GM19023 (cell line): Measurements from ENCODE around the gene HPF1.
A peak's percentile ranks its signal among the peaks of the same experiment; 100 is the strongest.
"Not testable (repeated sequence)": the region's sequence is repeated elsewhere in the genome, so short reads cannot be mapped to it uniquely, and the experiment has no call there.

ENCODE experiments used
- ATAC-seq: cut with Tn5 transposase; IDR thresholded peaks from one replicate; pipeline ENCODE4 v1.9.1; 2021; ENCODE audit warnings: mild to moderate bottlenecking, moderate library complexity; ENCODE audit not compliant: unreplicated experiment

Gene HPF1

DNA sequence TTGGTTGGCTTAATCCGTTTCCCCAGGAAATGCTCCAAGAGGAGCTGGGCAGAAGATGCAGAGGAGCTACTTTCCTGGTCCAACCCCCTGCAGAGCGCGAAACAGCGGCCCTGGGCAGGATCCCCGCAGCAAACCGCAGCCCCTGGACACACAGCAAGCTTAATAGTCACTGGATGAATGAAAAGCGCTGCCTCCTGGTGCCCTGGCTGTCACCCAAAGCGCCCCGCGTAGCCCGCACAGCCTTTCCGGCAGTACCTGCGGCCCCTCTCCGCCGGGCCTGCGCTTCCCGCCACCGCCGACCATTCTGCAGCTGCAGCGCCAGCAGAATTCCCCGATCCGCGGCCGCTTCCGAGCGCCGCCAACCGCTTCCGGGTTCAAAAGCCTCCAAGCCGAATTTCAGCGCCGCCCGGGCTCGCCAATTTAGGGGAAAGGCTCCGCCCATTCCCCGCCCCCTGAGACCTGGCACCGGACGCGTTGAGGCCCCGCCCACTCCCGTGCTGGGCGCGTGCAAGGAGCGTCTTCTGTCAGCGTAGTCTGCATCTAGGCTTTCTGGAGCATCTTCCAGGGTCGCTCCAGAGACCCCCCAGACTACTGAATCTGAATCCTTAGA is at the start of gene HPF1:
Gene HPF1, minus strand, starts transcription at position 370 of the 610 bp plus-strand sequence. Its CDS starts 67 bp downstream, at position 303.
- ATAC-seq, result peak; percentile 95

- ATAC-seq, result not testable (repeated sequence)
Observed at GRCh38 chr4:169806770-169807169, 49.0 kb upstream of the HPF1 start.

DNA sequence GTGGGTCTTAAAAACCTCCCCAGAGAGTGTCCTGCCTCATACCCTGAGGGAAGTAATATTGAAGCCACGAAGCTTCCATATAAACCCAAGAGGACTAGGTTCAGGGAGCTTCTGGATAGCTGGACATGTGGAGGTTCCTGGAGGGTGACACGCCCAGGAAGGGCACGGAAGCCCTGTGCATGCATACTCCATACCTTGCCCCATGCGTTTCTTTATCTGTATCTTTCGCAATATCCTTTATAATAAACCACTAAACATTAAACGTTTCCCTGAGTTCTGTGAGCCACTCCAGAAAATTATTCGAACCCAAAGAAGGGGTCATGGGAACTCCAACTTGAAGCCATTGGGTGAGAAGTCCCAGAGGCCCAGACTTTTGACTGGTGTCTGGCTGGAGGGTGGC is 45.7 kb upstream of the HPF1 start:
- ATAC-seq, result no peak

- no peak for ATAC-seq
Observed at GRCh38 chr4:169802873-169803272, 45.1 kb upstream of the HPF1 start.

DNA sequence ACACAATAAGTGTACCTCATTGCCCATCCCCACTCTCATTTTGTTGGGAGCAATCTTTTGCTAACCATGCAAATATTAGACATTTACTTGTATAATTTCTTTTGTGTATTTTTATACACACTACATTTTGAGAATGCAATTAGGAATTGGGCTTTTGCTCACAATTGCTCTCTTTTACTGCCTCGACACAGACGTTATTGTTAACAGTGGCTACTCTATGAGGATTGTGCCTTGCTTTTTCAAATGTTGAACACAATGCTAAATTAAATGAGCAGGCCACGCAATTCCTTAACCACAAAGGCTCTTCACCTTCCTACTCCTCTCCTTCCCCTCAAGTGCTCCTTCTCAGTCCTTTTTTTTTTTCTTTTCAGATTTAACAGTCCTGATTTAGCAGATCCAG is 42.8 kb upstream of the HPF1 start:
- ATAC-seq, result no peak

- no peak for ATAC-seq
Observed at GRCh38 chr4:169799260-169799659, 41.5 kb upstream of the HPF1 start.

- ATAC-seq, result no peak
Observed at GRCh38 chr4:169795585-169795984, 37.8 kb upstream of the HPF1 start.

DNA sequence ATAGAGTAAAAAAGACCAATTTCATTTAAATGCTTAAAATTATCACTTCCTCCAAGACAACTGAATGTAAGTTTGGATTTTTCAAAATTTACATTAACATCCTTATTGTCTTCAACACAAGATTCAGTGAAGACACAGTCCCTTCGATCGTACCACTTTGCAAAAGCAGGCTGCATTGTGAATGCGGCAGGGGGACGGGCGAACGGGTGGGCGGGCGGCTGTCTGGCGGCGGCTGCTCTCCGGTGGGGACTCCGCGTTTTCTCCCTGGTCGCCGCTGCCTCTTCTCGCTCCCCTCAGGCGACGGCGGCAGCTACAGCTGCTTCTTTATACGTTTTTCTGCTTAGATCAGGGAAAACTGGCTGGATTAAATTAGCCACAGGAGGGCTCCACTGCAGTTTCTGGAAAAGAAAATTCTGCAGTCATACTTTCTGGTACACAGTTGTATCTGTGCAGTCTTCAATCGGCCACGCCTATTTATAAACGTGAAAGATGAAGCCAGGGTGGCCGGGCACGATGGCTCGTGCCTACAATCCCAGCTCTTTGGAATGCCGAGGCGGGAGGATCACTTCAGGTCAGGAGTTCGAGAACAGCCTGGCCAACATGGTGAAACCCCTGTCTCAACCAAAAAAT is 33.9 kb upstream of the HPF1 start:
- ATAC-seq, result no peak

DNA sequence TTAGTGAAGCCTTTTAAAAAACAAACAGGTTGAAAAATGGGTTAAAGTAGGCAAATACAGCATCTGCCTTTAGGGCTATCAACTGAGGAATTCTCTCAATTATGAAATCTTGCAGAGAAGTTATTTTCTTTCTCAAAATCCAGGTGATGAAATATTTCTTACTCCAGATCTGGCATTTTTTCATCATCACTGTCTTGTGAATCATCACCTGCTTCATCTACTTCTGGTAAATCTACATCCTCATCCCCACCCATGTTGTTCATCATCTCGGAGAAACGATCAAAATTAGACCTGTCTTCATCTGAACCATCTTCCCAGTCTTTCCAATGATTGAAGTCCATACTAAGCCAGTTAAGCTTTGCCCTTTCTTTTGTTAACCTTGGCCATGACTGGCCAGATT is 33.3 kb upstream of the HPF1 start:
- ATAC-seq, result no peak

DNA sequence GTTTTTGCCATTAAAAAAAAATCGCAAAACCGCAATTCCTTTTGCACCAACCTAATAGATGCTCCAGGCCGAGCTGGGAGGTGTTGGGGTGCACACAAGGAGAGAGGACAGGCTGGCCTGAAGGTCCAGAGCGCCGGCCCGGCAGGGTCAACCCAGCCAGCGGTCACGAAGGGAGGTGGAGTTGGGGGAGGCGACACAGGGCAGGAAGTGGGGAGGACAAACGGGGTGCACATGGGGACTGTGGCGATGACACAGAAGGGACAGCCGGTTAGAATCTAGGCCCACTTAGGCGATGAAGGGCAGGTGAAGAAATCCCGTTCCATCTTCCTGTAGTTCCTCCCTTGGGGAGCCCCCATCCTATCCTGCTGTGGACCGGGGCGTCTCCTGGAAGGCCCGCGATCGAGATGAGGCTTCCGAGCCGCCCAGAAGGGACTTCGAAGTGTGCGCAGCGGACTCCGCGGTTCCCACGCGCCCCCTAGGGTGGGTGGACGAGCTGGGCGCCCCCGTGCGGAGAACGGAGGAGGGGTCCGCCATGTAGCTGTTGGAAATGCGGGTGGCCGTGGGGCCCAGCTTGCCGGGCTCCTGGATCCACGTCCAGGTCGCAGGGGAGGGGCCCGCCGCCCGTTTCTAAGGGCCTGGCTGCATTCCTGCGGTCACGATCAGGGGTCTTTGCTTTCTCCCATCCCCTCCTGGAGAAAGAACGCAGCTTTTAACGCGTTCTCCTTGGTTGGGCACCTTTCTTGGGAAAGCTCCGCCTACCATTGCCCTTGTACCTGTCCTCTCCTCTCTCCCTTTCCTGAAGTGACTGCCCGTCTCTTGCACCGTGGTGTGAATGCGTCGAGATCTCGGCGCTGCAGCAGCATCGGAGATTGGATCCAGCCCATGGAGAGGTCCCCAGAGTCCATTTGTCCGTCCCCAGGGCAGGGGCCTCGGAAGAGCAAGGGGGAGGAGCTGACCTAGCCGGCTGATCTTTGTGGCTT is 17.0 kb upstream of the HPF1 start:
- no peak for ATAC-seq

DNA sequence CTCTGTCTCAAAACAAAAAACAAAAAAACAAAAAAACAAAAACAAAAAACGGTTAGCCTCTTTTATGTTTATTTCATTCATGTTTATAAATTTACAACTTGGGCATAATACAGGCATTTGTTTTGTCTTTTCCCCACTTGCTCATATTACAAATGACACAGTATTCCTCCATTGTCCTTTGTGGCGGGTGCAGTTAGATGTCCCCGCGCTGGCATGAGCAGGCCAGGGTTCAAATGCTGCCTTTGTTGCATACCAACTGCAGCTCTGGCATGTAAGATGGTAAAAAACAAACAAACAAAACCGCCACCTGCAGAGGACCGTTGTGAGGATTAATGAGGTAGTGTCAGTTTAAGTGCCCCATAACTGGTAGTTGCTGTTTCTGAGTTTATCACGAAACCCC is 16.1 kb upstream of the HPF1 start:
- no peak for ATAC-seq

GRCh38 chr4:169771556-169772080 is 13.9 kb upstream of the HPF1 start:
- ATAC-seq, result not testable (repeated sequence)

GRCh38 chr4:169770416-169770815 is 12.7 kb upstream of the HPF1 start:
- no peak for ATAC-seq

DNA sequence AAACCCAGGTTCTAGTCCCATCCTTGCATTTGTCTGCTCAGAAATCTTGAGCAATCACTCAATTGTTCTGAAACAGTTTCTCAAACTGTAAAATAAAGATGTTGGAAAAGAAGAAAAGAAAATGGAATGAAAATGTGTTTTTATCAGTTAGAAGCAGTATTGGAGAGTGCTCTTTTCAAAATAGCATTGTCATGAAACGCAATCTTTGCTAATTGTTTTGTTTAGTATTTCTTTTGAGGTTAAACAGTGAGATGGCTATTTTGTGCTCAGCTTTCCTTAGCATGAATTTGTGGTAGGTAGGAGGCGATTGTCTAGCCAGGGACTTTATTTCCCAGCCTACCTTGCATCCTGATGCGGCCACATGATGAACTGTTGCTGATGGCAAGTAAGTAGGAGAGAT is 10.6 kb upstream of the HPF1 start:
- ATAC-seq, result no peak

- ATAC-seq, result no peak
Observed at GRCh38 chr4:169766741-169767140, 9.0 kb upstream of the HPF1 start.

GRCh38 chr4:169765835-169766234 is 8.1 kb upstream of the HPF1 start:
- ATAC-seq, result no peak

DNA sequence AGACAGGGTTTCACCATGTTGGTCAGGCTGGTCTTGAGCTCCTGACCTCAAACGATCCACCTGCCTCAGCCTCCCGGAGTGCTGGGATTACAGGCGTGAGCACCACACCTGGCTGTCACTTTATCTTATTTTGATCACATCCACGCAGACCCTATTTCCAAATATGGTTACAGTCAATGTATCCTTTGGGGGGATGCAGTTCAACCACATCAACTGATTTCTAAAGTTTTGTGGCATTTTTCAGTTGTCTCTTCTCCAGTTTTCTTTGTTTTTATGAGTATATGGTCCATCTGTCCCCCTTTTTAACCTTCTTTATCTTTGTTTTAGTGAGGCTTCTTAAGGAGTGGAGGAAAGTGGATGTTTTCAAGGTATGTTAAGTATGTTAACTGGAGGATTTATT is 4.1 kb upstream of the HPF1 start:
- no peak for ATAC-seq

- ATAC-seq, result no peak
Observed at GRCh38 chr4:169758401-169758962, 738 bp upstream of the HPF1 start.

GRCh38 chr4:169756971-169757574 is 671 bp downstream of the HPF1 start:
- peak; percentile 22 for ATAC-seq

- no peak for ATAC-seq
Observed at GRCh38 chr4:169745291-169745690, 12.5 kb downstream of the HPF1 start.

DNA sequence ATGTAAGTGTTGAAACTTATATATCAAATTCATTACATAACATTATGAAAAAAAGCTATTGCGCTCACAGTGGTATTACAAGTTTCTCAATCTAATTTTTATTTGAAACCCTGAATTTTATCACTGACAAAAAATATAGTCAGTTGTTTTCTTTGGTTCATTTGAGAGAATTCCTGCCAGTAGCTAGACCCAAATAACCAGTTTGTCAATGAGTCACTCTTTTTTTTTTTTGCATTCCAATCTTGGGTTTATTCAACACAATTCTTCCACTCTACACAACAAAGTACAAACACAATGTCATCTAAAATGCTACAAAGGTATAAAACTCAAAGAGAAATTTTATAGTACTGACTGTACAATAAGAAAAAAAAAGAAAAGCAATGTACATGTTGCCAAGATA is 13.1 kb downstream of the HPF1 start:
- no peak for ATAC-seq
